A549 (cell line): ENCODE results near the gene TSPEAR.

ENCODE experiments used
- CEBPB ChIP-seq, 2 experiments: fragments of >200 bp in 1 of 2; sonication (Bioruptor Twin) in 1 of 2; formaldehyde crosslinking in 1 of 2; IDR thresholded peaks; 2 replicates each; pipeline ENCODE4 v1.6.1; 2012 to 2016
- CTCF ChIP-seq: fragments of >200 bp; sonication (Bioruptor Twin); formaldehyde crosslinking; IDR thresholded peaks from 3 replicates; pipeline ENCODE4 v1.5.1; 2016
- EP300 ChIP-seq, 2 experiments: fragments of >200 bp; sonication (Bioruptor Twin); formaldehyde crosslinking; IDR thresholded peaks; 2 replicates in 1 of 2; 3 replicates in 1 of 2; pipeline ENCODE4 v1.6.1; 2016 to 2017
- HOXA7 ChIP-seq: fragments of 250-450 bp; sonication (Bioruptor Pico); IDR thresholded peaks from 2 replicates; pipeline ENCODE4 v1.5.0; 2020; ENCODE audit warnings: mild to moderate bottlenecking, moderate library complexity
- JUNB ChIP-seq: fragments of >200 bp; sonication (Bioruptor Twin); formaldehyde crosslinking; IDR thresholded peaks from 2 replicates; pipeline ENCODE4 v1.6.1; 2016
- MAX ChIP-seq: IDR thresholded peaks from 2 replicates; pipeline ENCODE4 v1.6.1; 2012
- MAZ ChIP-seq: fragments of 150-350 bp; IDR thresholded peaks from 2 replicates; pipeline ENCODE4 v1.6.1; 2014; ENCODE audit warnings: antibody characterized with exemption, low read depth, low read length, borderline replicate concordance
- POLR2A ChIP-seq: IDR thresholded peaks from 2 replicates; pipeline ENCODE4 v1.6.1; 2012; ENCODE audit warnings: mild to moderate bottlenecking, low read length
- REST ChIP-seq: fragments of 200-600 bp; sonication (generic); IDR thresholded peaks from 2 replicates; pipeline ENCODE4 v1.6.1; 2016; ENCODE audit warnings: antibody characterized with exemption, mild to moderate bottlenecking, moderate library complexity
- SMC3 ChIP-seq: fragments of >200 bp; sonication (Bioruptor Twin); formaldehyde crosslinking; IDR thresholded peaks from 3 replicates; pipeline ENCODE4 v1.6.1; 2018; ENCODE audit warnings: inconsistent platforms
- ZNF302 ChIP-seq: fragments of 250-450 bp; sonication (Bioruptor Pico); IDR thresholded peaks from 2 replicates; pipeline ENCODE4 v1.9.0; 2021; ENCODE audit warnings: inconsistent platforms, mild to moderate bottlenecking, moderate library complexity

- TF ChIP-seq SMC3 (no peak), EP300 (IDR thresholded peaks at IDR 0.05) (no peak), POLR2A (no peak), MAZ (no peak), CTCF (no peak), HOXA7 (no peak), MAX (no peak), JUNB (no peak), ZNF302 (no peak), REST (no peak), CEBPB (IDR thresholded peaks at IDR 0.05) (no peak)
Measured at GRCh38 chr21:44687671-44688070, 23.7 kb downstream of the TSPEAR start.
